ENCODE data around the gene PTCH1.

- no peak for TF ChIP-seq YY1 (IDR thresholded peaks at IDR 0.05; ENCODE audit: insufficient read depth, insufficient read length)
- no peak for TF ChIP-seq ZNF274 (IDR thresholded peaks at IDR 0.05; ENCODE audit: low read depth, low read length)
Measured at GRCh38 chr9:95506678-95507463, 9.9 kb downstream of the PTCH1 start.
